ENCODE results near the gene PDZRN3. TPM values are rescaled to one million over a fixed set of nuclear protein-coding genes. Genes with fewer than 3 reads are reported as not detected.

PDZRN3 gene
- total RNA-seq, 1 experiment from 2014 or later, result 0.17 TPM

- H3K4me2 ChIP-seq (ENCODE audit: low read length), result no peak overlapping the region
- BruUV-seq (replicated peaks), result no TSS peak
- H3K4me1 ChIP-seq (ENCODE audit: control insufficient read depth in 1 of 2, insufficient read depth in 2 of 2, low read length in 2 of 2), result no peaks in the 10 kb centered on the region
- intact Hi-C loops (cut with micrococcal nuclease), result no loop called here
- POLR2A ChIA-PET, result no interaction called here
- no peaks in the 10 kb centered on the region for H3K9me2 ChIP-seq (ENCODE audit: insufficient read depth)
- DNase-seq (ENCODE audit: low read depth, low spot score) (no peak), ATAC-seq (no peak)
- no peak overlapping the region for H3K9ac ChIP-seq (ENCODE audit: low read length)
- no peak overlapping the region for H3K27ac ChIP-seq (ENCODE audit: low read depth, low read length)
- no peak overlapping the region for H2AFZ ChIP-seq (ENCODE audit: low read depth, low read length, poor library complexity, severe bottlenecking)
- H3K36me3 ChIP-seq (ENCODE audit: control insufficient read depth in 1 of 2, insufficient read depth in 2 of 2, low read length in 2 of 2), result no peaks in the 10 kb centered on the region
- H4K20me1 ChIP-seq (ENCODE audit: insufficient read depth), result no peaks in the 10 kb centered on the region
- no peaks in the 10 kb centered on the region for H3K27me3 ChIP-seq (ENCODE audit: insufficient read depth, low read length)
- H3K79me2 ChIP-seq (ENCODE audit: insufficient read depth, low read length), result no peaks in the 10 kb centered on the region
- no peak overlapping the region for H3K4me3 ChIP-seq (replicated peaks in 1 of 2; ENCODE audit: low read depth in 1 of 2, low read length in 2 of 2)
- peaks cover 0 to 5% of the 10 kb centered on the region in 2 experiments; a peak in 1 of 4 replicates for H3K9me3 ChIP-seq (ENCODE audit: control insufficient read depth in 1 of 2, insufficient read depth in 1 of 2, low read depth in 1 of 2, low read length in 2 of 2)
- CTCF ChIA-PET, result no interaction called here
- TF ChIP-seq MAX (IDR thresholded peaks at IDR 0.05) (no peak), ZBTB33 (IDR thresholded peaks at IDR 0.05; ENCODE audit: extremely low read depth, insufficient replicate concordance, low read length) (no peak)
- RAD21 ChIA-PET (ENCODE audit: low non-redundant PET in 1 of 2, low total read pairs in 2 of 2, uncharacterized antibody in 2 of 2, unreplicated experiment in 2 of 2), result no interaction called here
These were observed 28.6 kb upstream of the PDZRN3 start for GRCh38 chr3:73653351-73653750.

- BruUV-seq (replicated peaks), result no TSS peak
- RAD21 ChIA-PET (ENCODE audit: low non-redundant PET in 1 of 2, low total read pairs in 2 of 2, uncharacterized antibody in 2 of 2, unreplicated experiment in 2 of 2), result no interaction called here
- TF ChIP-seq TCF7L2 (IDR thresholded peaks at IDR 0.05; ENCODE audit: borderline replicate concordance, extremely low read depth, insufficient read depth, insufficient read length) (no peak), REST (IDR thresholded peaks at IDR 0.05; ENCODE audit: low read depth) (no peak), POLR2AphosphoS5 (IDR thresholded peaks at IDR 0.05; ENCODE audit: low read depth, low read length) (no peak), RAD21 (IDR thresholded peaks at IDR 0.05; ENCODE audit: low read depth) (no peak), CTCF (IDR thresholded peaks at IDR 0.05 in 2 of 3, conservative IDR thresholded peaks at IDR 0.05 in 1 of 3; ENCODE audit: borderline replicate concordance in 1 of 3, insufficient read depth in 1 of 3, low read depth in 2 of 3, low read length in 2 of 3) (no peak), ELF1 (IDR thresholded peaks at IDR 0.05; ENCODE audit: borderline replicate concordance, low read depth) (no peak), SP1 (IDR thresholded peaks at IDR 0.05; ENCODE audit: low read depth) (no peak), ZFX (IDR thresholded peaks at IDR 0.05) (no peak), CEBPB (IDR thresholded peaks at IDR 0.05; ENCODE audit: low read depth) (no peak), ZNF274 (IDR thresholded peaks at IDR 0.05; ENCODE audit: low read depth, low read length) (no peak), CBX3 (IDR thresholded peaks at IDR 0.05; ENCODE audit: low read depth) (no peak)
These were observed 28.2 kb upstream of the PDZRN3 start for GRCh38 chr3:73652896-73653295.

More at GRCh38 chr3:73652896-73653295, 28.2 kb upstream of the PDZRN3 start:
- POLR2A ChIA-PET, result no interaction called here
- no peaks in the 10 kb centered on the region for H3K9me2 ChIP-seq (ENCODE audit: insufficient read depth)
- H4K20me1 ChIP-seq (ENCODE audit: insufficient read depth), result no peaks in the 10 kb centered on the region
- H2AFZ ChIP-seq (ENCODE audit: low read depth, low read length, poor library complexity, severe bottlenecking), result no peak overlapping the region
- H3K36me3 ChIP-seq (ENCODE audit: control insufficient read depth in 1 of 2, insufficient read depth in 2 of 2, low read length in 2 of 2), result no peaks in the 10 kb centered on the region
- no peak overlapping the region for H3K4me3 ChIP-seq (replicated peaks in 1 of 2; ENCODE audit: low read depth in 1 of 2, low read length in 2 of 2)
- H3K4me2 ChIP-seq (ENCODE audit: low read length), result no peak overlapping the region
- peaks cover 0 to 2% of the 10 kb centered on the region in 2 experiments; a peak in 1 of 4 replicates for H3K9me3 ChIP-seq (ENCODE audit: control insufficient read depth in 1 of 2, insufficient read depth in 1 of 2, low read depth in 1 of 2, low read length in 2 of 2)
- no peaks in the 10 kb centered on the region for H3K27me3 ChIP-seq (ENCODE audit: insufficient read depth, low read length)
- H3K27ac ChIP-seq (ENCODE audit: low read depth, low read length), result no peak overlapping the region
- ATAC-seq (no peak), DNase-seq (ENCODE audit: low read depth, low spot score) (no peak)
- H3K9ac ChIP-seq (ENCODE audit: low read length), result no peak overlapping the region
- intact Hi-C loops (cut with micrococcal nuclease), result no loop called here
- H3K4me1 ChIP-seq (ENCODE audit: control insufficient read depth in 1 of 2, insufficient read depth in 2 of 2, low read length in 2 of 2), result no peaks in the 10 kb centered on the region
- CTCF ChIA-PET, result no interaction called here
- no peaks in the 10 kb centered on the region for H3K79me2 ChIP-seq (ENCODE audit: insufficient read depth, low read length)

Measured in HCT116 (cell line).